ENCODE measurements around the gene GTF3C6. TPM values are rescaled to one million over a fixed set of nuclear protein-coding genes. Genes with fewer than 3 reads are reported as not detected.

The GTF3C6 gene
- total and polyA plus RNA-seq, 2 of the 8 experiments (the other 6 are each of a cell fraction or from before 2014, with no cell fraction given), result 13.1 to 87.4 TPM

- WGBS, 2 experiments (ENCODE audit: extremely low coverage in 1 of 2, insufficient coverage in 1 of 2, insufficient read length in 1 of 2, insufficient replicate concordance in 2 of 2, low coverage in 1 of 2, low lambda C conversion rate in 2 of 2, missing lambda C conversion rate in 1 of 2), result 95% methylated on average over 5 of the region's 5 CpGs; no CpG with 5 or more reads in 1 of the 2 experiments
- CTCF ChIA-PET (ENCODE audit: partially characterized antibody), result interaction anchor here (0.6 kb wide), 1 partner anchor 218 kb away, joined by 3 read pairs; no protein-coding TSS in a partner anchor
- no peak for TF ChIP-seq SIRT6 (IDR thresholded peaks at IDR 0.05; ENCODE audit: low read length)
Measured at GRCh38 chr6:110980227-110980626, 21.7 kb downstream of the GTF3C6 start.

More at GRCh38 chr6:110980227-110980626, 21.7 kb downstream of the GTF3C6 start:
- Histone ChIP-seq H2AK5ac (ENCODE audit: low read depth, low read length) (no peak overlapping the region), H3K56ac (replicated peaks; ENCODE audit: insufficient read length, low read depth, low read length) (no peak overlapping the region), H3K36me3 (ENCODE audit: control insufficient read depth in 2 of 4, insufficient read depth in 4 of 4, low read length in 3 of 4) (peaks cover under 1 to 3% (median 2%) of the 10 kb centered on the region in 4 experiments; a peak in 5 of 8 replicates), H4K20me1 (replicated peaks in 1 of 2; ENCODE audit: control insufficient read depth in 1 of 2, insufficient read depth in 2 of 2, low read length in 2 of 2) (no peaks in the 10 kb centered on the region), H3K4me3 (ENCODE audit: extremely low read depth in 1 of 4, insufficient read depth in 2 of 4, low read depth in 3 of 4, low read length in 4 of 4) (no peak overlapping the region), H2BK5ac (ENCODE audit: low read depth, low read length) (no peak overlapping the region), H2BK15ac (ENCODE audit: low read length) (no peak overlapping the region), H3K27me3 (replicated peaks in 1 of 4; ENCODE audit: control insufficient read depth in 3 of 4, extremely low read depth in 1 of 4, insufficient read depth in 3 of 4, low read length in 3 of 4) (no peaks in the 10 kb centered on the region), H2BK20ac (ENCODE audit: low read length) (no peak overlapping the region), H3K27ac (ENCODE audit: low read depth, low read length) (no peak overlapping the region), H2BK120ac (replicated peaks; ENCODE audit: low read depth, low read length) (no peak overlapping the region), H3K23me2 (ENCODE audit: low read depth, low read length) (peaks cover 6% of the 10 kb centered on the region), H3K9me3 (ENCODE audit: insufficient read depth in 2 of 2, low read depth in 1 of 2, low read length in 1 of 2) (no peaks in the 10 kb centered on the region; a peak in 1 of 4 replicates), H4K8ac (ENCODE audit: extremely low read depth, insufficient read depth, low read length) (no peak overlapping the region), H3K4ac (replicated peaks; ENCODE audit: insufficient read length, low read depth, low read length) (no peak overlapping the region), H4K5ac (ENCODE audit: insufficient read length, low read depth, low read length) (no peak overlapping the region), H3K23ac (ENCODE audit: insufficient read length) (no peak overlapping the region), H4K91ac (replicated peaks; ENCODE audit: insufficient read length, low read length) (no peak overlapping the region), H3K79me1 (ENCODE audit: low read depth, low read length) (peaks cover 3% of the 10 kb centered on the region; the same call in 1 of the 2 replicates), H3K9ac (replicated peaks in 1 of 4; ENCODE audit: extremely low read depth in 1 of 4, low read depth in 3 of 4, low read length in 3 of 4) (no peak overlapping the region), H3K4me1 (replicated peaks in 1 of 4; ENCODE audit: control insufficient read depth in 3 of 4, insufficient read depth in 4 of 4, low read length in 3 of 4) (no peaks in the 10 kb centered on the region), H3K4me2 (ENCODE audit: insufficient read depth in 1 of 2, low read depth in 2 of 2, low read length in 2 of 2) (no peak overlapping the region), H2AFZ (ENCODE audit: low read length) (no peak overlapping the region), H2BK12ac (ENCODE audit: low read depth, low read length) (no peak overlapping the region), H3K79me2 (ENCODE audit: control insufficient read depth in 1 of 2, insufficient read depth in 2 of 2, low read length in 2 of 2) (peaks cover 16 to 36% of the 10 kb centered on the region in 2 experiments), H3K18ac (ENCODE audit: extremely low read depth, low read length) (no peak overlapping the region), H3K14ac (ENCODE audit: insufficient read length) (no peak overlapping the region)
- POLR2A ChIA-PET (ENCODE audit: partially characterized antibody), result interaction anchor here (1.6 to 3.6 kb wide), 2 partner anchors 8 to 22 kb away, joined by 7 to 36 read pairs; partner anchors contain the start of gene GTF3C6
- DNase-seq (ENCODE audit: low read depth in 1 of 2, low spot score in 2 of 2) (no peak), FAIRE-seq (no peak)

Data from H1 (cell line).